Measurements from ENCODE around the gene ETV1. TPM values are rescaled to one million over a fixed set of nuclear protein-coding genes. Genes with fewer than 3 reads are reported as not detected.

The ETV1 gene
- total and polyA plus RNA-seq, 9 of the 15 experiments (the other 6 are each of a cell fraction or from before 2014, with no cell fraction given), result 7.2 to 27.4 (median 14.0) TPM

GRCh38 chr7:13849163-13849892, 140.1 kb downstream of the ETV1 start (continued):
- TF ChIP-seq ZNF589 (CRISPR knock-in tag; IDR thresholded peaks at IDR 0.05; ENCODE audit: low read depth), result peak; percentile 97
- no peak for TF ChIP-seq ARID1B (IDR thresholded peaks at IDR 0.05)
- TF ChIP-seq RBM17 (IDR thresholded peaks at IDR 0.05; ENCODE audit: borderline replicate concordance, low read depth, low read length), result no peak
- TF ChIP-seq ZKSCAN8 (CRISPR knock-in tag; IDR thresholded peaks at IDR 0.05), result peak; percentile 81
- no peak for TF ChIP-seq ZEB2 (IDR thresholded peaks at IDR 0.05)
- TF ChIP-seq SP1 (CRISPR knock-in tag; IDR thresholded peaks at IDR 0.05), result no peak
- TF ChIP-seq ELF1 (tag; IDR thresholded peaks at IDR 0.05), result no peak
- no peak for TF ChIP-seq CCAR2 (IDR thresholded peaks at IDR 0.05; ENCODE audit: low read depth, low read length)
- TF ChIP-seq TCF3 (CRISPR knock-in tag; IDR thresholded peaks at IDR 0.05), result no peak
- no peak for TF ChIP-seq THRAP3 (IDR thresholded peaks at IDR 0.05; ENCODE audit: borderline replicate concordance)
- TF ChIP-seq SRF (CRISPR knock-in tag; IDR thresholded peaks at IDR 0.05), result 0 out of 4 replicates have a peak, but pooled peaks of 1 of the 2 experiments have one; percentile 24
- peak; percentile 83; the same call in 1 of the 2 replicates for TF ChIP-seq TSHZ1 (CRISPR knock-in tag; IDR thresholded peaks at IDR 0.05)
- TF ChIP-seq PCBP2 (IDR thresholded peaks at IDR 0.05; ENCODE audit: low read depth, low read length, poor library complexity, severe bottlenecking), result no peak
- TF ChIP-seq HDAC6 (IDR thresholded peaks at IDR 0.05; ENCODE audit: low read depth, low read length), result no peak
- TF ChIP-seq ZNF143 (CRISPR knock-in tag; IDR thresholded peaks at IDR 0.05), result no peak
- no peak for TF ChIP-seq HNRNPK (IDR thresholded peaks at IDR 0.05; ENCODE audit: low read depth, low read length, poor library complexity, severe bottlenecking)
- TF ChIP-seq TSC22D4 (tag; IDR thresholded peaks at IDR 0.05), result no peak
- TF ChIP-seq SIRT6 (IDR thresholded peaks at IDR 0.05; ENCODE audit: low read depth, low read length), result no peak
- TF ChIP-seq ZNF507 (tag; conservative IDR thresholded peaks at IDR 0.05), result peak; percentile 25; the same call in 1 of the 2 replicates
- no peak for TF ChIP-seq HLTF (IDR thresholded peaks at IDR 0.05)
- TF ChIP-seq ZNF583 (CRISPR knock-in tag; IDR thresholded peaks at IDR 0.05), result no peak
- no peak for TF ChIP-seq TFAP4 (CRISPR knock-in tag; IDR thresholded peaks at IDR 0.05; ENCODE audit: borderline replicate concordance)
- TF ChIP-seq NR3C1 (CRISPR knock-in tag; IDR thresholded peaks at IDR 0.05), result no peak
- TF ChIP-seq IRF1 (CRISPR knock-in tag; IDR thresholded peaks at IDR 0.05; ENCODE audit: borderline replicate concordance), result no peak
- no peak for TF ChIP-seq HNRNPH1 (optimal IDR thresholded peaks at IDR 0.05; ENCODE audit: low read depth, low read length)
